Activated T-helper 9 cell treated with anti-CD3 and anti-CD28 coated beads, Interleukin-2, amount 50 U/mL, for 16 hours (primary cell): ENCODE data around the gene DOCK4.
"Not testable (repeated sequence)": the region's sequence is repeated elsewhere in the genome, so short reads cannot be mapped to it uniquely, and the experiment has no call there.

Source experiments
- DNase-seq: peaks from one replicate; pipeline ENCODE4 v3.0.0-alpha.2; 2020; ENCODE audit warnings: low read depth

The DOCK4 gene

DNA sequence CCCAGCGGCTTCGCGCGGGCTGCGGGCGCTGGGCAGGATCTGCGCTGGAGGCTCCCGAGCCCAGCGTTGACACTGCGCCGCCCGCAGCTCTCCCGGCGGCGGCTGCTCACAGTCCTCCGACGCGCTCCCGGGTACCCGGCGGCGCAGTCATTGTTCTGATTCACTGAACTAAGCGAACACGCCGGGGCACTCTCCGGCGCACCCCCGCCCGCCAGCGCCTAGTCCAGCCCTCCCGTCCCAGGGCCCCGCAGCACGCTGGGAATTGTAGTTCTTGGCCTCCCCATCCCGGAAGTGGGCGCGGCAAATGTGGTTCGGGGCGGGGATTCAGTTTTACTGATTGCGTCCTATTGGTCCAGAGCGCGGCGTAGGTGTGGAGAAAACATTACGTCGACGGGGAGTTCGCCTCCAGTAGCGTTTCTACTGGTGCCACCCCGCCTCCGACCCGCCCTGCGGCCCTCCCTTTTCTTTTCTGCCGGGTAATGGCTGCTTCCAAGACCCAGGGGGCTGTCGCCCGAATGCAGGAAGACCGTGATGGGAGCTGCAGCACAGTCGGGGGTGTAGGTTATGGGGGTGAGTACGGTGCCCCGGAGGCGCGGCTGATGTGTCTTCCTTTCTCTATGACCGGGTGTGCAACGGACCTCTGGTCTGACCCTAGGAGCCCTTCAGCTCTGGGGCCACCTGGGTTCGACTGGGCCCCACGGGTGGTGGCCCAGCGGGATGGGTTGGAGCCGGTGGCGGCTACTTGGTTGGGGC lies at the start of gene DOCK4, which contains the start of gene ZNF277:
Gene DOCK4 (minus strand): TSS at position 162 of the 753 bp plus-strand sequence. CDS start 261 bp downstream, outside the sequence.
Gene ZNF277 (plus strand): TSS at position 458 of the 753 bp plus-strand sequence. CDS start 22 bp downstream, at position 480.
- DNase-seq, result peak; percentile 99

DNA sequence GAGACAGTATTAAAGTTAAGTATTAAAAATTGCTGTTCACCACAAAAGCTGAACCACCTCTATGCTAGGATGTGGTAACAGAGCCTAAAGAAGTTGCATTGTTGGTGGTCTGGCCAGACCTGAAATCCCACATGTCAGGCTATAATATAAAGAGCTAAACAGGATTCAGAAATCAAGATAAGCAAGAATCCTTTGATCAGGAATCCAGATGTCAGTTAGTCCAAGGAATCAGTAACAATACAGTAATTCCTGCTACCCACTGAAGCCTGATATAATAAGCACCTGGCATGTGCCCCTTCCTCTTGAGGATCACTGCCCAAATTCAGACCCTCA lies 49.2 kb upstream of the DOCK4 start:
- DNase-seq, result no peak

DNA sequence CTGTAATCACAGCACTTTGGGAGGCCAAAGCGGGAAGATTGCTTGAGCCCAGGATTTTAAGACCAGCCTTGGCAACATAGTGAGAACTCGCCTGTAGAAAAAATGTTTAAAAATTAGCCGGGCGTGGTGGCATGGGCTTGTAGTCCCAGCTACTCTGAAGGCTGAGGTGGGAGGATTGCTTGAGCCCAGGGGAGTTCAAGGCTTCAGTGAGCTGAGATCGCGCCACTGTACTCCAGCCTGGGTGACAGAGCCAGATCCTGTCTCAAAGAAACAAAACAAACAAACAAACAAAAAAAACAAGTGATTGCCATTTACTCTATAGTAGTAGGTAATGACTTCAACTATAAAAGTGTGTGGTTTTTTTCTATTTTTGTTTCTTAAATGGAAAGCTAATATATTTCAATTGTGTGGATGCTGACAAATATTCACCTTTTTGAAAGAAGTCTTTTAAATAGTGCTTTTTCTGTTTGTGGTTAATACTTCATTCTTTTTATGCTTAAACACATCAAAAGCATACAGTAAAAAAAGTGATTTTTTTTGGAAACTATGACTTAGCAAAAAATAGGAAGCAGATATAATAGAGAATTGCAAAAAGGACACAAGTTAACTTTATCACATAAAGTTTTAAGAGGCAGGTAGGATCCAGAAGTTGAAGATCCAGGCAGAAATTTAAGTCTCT lies 48.6 kb upstream of the DOCK4 start:
- no peak for DNase-seq

DNA sequence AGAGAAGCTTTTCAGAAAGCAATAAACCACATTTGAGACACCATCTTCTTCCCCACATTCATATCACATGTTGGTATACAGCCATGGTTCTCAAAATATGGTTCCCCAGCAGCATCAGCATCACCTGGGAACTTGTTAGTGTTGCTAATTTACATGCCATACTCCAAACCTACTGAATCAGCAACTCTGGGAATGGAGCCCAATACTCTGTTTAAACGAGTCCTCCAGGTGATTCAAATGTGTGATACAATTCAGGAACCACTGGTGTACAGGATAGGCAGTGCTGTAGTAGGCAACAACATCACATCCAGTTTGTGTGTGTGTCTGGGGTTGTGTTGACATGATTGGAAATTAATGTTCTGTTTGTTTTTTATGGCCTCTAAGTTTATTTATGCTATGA lies 48.0 kb upstream of the DOCK4 start:
- DNase-seq, result no peak

- no peak for DNase-seq
Observed at GRCh38 chr7:112252691-112253090, 46.5 kb upstream of the DOCK4 start.

DNA sequence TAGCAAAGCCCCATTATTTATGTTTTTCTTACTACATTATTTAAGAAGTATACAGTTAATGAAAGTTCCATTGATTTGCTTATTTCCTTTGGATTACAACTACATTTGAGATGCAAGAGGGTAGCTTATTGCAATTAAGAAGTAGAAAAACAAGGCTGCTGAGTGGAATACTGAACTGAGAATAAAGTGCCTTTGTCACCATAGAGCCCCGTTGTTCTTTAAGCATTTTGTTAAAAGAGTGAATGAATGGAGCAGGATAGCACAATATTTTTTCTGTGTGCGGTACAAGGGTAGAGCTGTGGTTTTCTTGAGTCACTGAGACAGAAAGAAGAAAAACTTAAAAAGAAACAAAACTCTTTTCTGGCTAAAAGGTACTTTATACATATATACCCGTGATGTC lies 45.9 kb upstream of the DOCK4 start:
- DNase-seq, result no peak

DNA sequence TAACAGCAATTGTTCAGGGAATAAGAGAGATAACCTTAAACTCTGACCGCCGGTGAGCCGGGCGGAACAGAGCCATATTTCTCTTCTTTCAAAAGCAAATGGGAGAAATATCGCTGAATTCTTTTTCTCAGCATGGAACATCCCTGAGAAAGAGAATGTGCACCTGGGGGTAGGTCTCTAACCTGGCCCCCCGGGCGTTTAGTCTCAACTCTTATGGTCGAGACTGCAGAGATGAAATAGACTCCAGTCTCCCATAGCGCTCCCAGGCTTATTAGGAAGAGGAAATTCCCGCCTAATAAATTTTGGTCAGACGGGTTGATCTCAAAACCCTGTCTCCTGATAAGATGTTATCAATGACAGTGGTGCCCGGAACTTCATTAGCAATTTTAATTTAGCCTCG lies 43.8 kb upstream of the DOCK4 start:
- DNase-seq, result not testable (repeated sequence)

- no peak for DNase-seq
Observed at GRCh38 chr7:112248598-112248997, 42.4 kb upstream of the DOCK4 start.

DNA sequence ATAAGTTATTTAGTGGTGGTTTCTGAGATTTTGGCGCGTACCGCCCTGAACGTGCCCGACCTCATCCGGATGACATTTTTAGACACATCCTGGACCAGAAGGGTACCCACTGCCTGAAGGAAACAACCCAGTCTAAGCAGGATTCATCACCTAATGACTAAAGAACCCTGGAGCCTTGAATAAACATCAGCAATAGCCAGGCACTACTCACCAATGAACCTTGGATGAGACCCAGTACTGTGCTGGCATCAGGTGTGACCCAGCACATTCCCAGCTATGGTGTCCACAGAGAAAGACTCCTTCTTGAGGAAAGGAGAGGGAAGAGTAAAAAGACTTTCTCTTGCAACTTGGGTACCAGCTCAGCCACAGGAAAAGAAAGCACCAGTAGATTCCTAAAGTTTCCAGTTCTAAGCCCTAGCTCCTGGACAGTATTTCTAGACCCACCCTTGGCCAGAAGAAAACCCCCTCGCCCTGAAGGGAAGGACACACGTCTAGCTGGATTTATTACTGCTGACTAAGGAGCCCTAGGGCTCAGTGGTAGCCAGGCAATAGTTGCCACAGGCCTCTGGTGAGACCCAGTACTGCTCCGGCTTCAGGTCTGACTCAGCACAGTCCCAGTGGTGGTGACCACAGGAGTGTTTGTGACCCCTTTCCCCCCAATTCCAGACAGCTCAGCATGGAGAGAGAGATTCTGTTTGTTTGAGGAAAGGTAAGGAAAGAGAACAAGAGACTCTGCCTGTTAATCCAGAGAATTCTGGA lies 32.8 kb upstream of the DOCK4 start:
- DNase-seq, result no peak

DNA sequence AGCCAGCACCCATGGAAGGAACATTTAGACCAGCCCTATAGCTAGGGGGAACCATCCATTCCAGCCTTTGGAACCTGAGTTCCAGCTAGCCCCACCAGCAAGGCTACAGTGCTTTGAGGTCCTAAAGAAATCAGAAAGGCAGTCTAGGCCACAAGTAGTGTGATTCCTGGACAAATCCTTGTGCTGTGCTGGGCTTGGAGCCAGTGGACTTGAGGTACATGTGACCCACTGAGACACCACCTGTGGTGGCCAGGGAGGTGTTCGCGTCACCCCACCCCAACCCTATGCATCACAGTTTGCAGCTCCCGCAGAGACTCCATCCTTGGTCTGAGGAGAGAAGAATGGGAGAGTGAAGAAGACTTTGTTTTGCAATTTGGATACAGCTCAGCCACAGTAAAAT lies 32.1 kb upstream of the DOCK4 start:
- DNase-seq, result no peak

DNA sequence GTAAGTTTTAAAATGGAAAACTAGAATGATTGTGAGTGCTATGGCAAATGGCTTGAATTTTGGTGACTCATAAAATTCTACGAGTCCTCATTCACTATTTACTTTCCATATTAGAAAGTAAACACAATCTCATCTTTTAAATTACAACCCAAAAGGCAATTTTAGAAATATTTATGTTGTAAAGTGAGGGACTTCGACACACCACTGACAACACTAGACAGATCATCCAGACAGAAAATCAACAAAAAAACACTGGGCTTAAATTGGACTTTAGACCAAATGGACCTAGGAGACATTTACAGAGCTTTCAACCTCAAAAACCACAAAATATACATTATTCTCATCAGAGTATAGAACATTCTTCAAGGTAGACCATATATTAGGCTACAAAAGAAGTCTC lies 30.4 kb upstream of the DOCK4 start:
- DNase-seq, result no peak

DNA sequence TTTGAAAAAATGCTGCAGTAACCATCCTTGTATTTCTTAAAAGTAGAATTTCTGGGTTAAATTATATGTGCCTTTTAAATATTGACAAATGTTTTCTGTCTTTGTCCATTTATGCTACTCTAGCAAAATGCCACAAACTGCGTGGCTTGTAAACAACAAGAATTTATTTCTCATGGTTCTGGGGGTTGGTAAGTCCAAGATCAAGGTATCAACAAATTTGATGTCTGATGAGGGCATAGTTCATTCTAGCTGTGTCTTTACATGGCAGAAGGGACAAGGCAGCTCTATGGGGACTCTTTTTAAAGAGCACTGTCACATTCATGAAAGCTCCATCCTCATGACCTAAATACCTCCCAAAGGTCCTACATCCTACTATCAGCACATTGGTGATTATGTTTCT lies 27.9 kb upstream of the DOCK4 start:
- DNase-seq, result no peak

GRCh38 chr7:112233048-112233697 lies 27.0 kb upstream of the DOCK4 start:
- DNase-seq, result no peak

DNA sequence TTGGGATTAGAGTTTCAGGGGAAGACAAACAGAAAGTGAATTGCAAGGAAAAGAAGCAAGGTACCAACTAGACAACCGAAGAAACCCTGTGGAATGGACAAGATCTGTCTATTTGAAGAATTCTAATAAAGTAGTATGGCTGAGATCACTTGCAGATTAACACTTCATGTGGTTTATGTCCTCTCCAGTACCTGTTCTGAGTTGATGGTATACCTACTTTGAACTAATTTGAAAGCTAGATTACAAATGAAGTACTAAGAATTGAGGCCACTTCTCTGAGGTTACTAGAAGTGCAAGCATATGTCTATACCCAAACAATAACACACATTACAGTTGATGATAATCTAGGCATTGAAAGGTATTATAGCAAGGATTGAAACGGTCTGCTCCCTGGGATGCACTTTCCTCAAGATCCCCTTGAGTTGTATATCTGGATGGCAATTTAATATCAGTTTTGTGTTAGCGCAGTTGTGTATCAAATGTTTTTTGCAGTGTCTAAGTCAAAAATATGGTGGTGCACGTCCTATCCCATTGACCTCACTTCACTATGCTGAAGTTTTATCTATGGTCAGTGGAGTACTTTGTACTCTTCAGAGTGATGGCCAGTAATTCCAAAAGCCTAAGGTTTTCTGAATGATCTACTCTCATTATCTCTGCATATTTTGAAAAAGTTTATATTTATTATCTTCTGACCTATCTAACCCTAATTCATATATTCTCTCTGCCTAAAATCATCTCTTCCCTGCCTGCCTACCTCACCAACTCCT lies 26.2 kb upstream of the DOCK4 start:
- DNase-seq, result no peak

DNA sequence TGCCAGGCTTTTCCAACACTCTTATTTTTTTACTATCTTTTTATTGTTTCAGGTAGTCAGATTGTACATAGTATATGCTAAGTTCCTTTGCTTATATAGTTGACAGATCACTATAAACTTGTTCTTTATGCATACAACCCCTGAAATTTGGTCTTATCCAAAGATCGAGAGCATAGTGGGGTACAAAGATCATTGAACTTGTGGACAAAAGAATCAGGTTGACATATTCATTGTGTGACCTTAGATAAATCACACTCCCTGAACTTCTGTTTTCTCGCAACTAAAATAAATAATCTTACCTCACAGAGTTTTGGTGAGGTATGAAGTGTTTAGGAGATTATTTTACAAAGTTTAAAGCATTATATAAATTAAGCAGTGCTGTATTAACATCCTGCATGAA lies 22.4 kb upstream of the DOCK4 start:
- DNase-seq, result no peak

DNA sequence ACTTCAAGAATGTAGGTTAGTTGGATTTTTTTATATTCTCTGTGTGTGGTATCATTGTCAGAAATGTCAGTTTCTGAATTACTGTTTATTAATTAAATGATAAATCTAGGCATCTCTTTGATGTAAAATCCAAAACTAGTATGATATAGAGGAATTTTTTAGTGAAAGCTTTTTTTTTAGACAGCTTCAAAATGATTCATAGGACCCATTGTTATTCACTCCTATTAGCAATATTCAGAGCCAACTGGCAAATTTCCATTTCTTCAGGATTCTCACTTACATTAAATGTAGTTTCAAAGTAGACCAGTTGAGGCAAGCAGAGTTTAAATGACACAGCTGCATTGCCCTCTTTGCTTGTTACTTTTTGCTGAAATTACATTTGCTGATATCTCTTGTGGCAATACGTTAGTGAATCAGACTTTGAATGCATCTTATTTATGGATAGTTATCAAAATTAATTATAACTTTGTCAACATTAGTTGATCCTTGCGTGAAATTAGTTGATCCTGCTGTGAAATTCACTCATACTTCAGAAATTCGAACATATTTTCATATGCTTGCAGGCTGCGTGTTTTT lies 20.6 kb upstream of the DOCK4 start:
- DNase-seq, result no peak

- DNase-seq, result no peak
Observed at GRCh38 chr7:112225006-112225405, 18.8 kb upstream of the DOCK4 start.

GRCh38 chr7:112224186-112224585 lies 18.0 kb upstream of the DOCK4 start:
- DNase-seq, result no peak

- no peak for DNase-seq
Observed at GRCh38 chr7:112223310-112223709, 17.1 kb upstream of the DOCK4 start.

GRCh38 chr7:112220877-112221434 lies 14.8 kb upstream of the DOCK4 start:
- no peak for DNase-seq

GRCh38 chr7:112215787-112216186 lies 9.6 kb upstream of the DOCK4 start:
- no peak for DNase-seq
